Brain microvascular endothelial cell (primary cell): ENCODE data around the gene KRT14.

Source experiments
- DNase-seq: peaks from one replicate; pipeline ENCODE4 v3.0.0-alpha.2; 2020
- H3K27ac ChIP-seq: fragments of 250-450 bp; sonication (Bioruptor Pico); 2 replicates; pipeline ENCODE4 v1.5.1; 2020; ENCODE audit warnings: mild to moderate bottlenecking, moderate library complexity
- H3K27me3 ChIP-seq: fragments of 250-450 bp; sonication (Bioruptor Pico); replicated peaks from 2 replicates; pipeline ENCODE4 v1.5.1; 2020; ENCODE audit warnings: mild to moderate bottlenecking
- H3K36me3 ChIP-seq: fragments of 250-450 bp; sonication (Bioruptor Pico); replicated peaks from 2 replicates; pipeline ENCODE4 v1.5.1; 2020; ENCODE audit warnings: mild to moderate bottlenecking
- H3K4me3 ChIP-seq: 2 replicates; pipeline ENCODE4 v1.5.1; 2011; ENCODE audit warnings: low read depth, mild to moderate bottlenecking, control low read depth, low read length, moderate library complexity
- in situ Hi-C: cut with HindIII; loops from 2 replicates; pipeline ENCODE4 v1.10.0; 2017; ENCODE audit warnings: low sequenced_read_pairs, low pct_ligation_motif_present
- TF ChIP-seq, protein P1 (sequence below): IDR thresholded peaks from 2 replicates; pipeline ENCODE4 v1.5.1; 2011; ENCODE audit warnings: low read depth, mild to moderate bottlenecking, moderate library complexity, low read length, control low read depth, inconsistent platforms; ENCODE audit errors: missing control alignments

Gene KRT14

GRCh38 chr17:41532947-41533570 is 53.6 kb downstream of the KRT14 start:
- no peak overlapping the region for H3K4me3 ChIP-seq
- H3K27me3 ChIP-seq = no peaks in the 10 kb centered on the region
- H3K36me3 ChIP-seq = no peaks in the 10 kb centered on the region
- H3K27ac ChIP-seq = no peak overlapping the region
- in situ Hi-C loops = no loop called here
- TF ChIP-seq, protein P1, sequence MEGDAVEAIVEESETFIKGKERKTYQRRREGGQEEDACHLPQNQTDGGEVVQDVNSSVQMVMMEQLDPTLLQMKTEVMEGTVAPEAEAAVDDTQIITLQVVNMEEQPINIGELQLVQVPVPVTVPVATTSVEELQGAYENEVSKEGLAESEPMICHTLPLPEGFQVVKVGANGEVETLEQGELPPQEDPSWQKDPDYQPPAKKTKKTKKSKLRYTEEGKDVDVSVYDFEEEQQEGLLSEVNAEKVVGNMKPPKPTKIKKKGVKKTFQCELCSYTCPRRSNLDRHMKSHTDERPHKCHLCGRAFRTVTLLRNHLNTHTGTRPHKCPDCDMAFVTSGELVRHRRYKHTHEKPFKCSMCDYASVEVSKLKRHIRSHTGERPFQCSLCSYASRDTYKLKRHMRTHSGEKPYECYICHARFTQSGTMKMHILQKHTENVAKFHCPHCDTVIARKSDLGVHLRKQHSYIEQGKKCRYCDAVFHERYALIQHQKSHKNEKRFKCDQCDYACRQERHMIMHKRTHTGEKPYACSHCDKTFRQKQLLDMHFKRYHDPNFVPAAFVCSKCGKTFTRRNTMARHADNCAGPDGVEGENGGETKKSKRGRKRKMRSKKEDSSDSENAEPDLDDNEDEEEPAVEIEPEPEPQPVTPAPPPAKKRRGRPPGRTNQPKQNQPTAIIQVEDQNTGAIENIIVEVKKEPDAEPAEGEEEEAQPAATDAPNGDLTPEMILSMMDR = no peak
- no peak for DNase-seq
